Activated CD4-positive, alpha-beta T cell treated with anti-CD3 and anti-CD28 coated beads, Interleukin-2, amount 50 U/mL, for 4 hours (primary cell): Measurements from ENCODE around the gene AK3.
"Not testable (repeated sequence)": the region's sequence is repeated elsewhere in the genome, so short reads cannot be mapped to it uniquely, and the experiment has no call there.

Experiments
- DNase-seq, 2 experiments: peaks; one replicate each; pipeline ENCODE4 v3.0.0-alpha.2; 2020

The AK3 gene

GRCh38 chr9:4740638-4741364, at the start of gene AK3:
TSS of gene AK3 (minus strand) at chr9:4741202. CDS start at chr9:4741087, 115 bp downstream.
- peak; percentile 57 to 67 for DNase-seq

GRCh38 chr9:4788703-4789102, 47.7 kb upstream of the AK3 start:
- no peak for DNase-seq

GRCh38 chr9:4787876-4788275, 46.9 kb upstream of the AK3 start:
- no peak for DNase-seq

GRCh38 chr9:4786599-4786998, 45.6 kb upstream of the AK3 start:
- no peak for DNase-seq

- no peak for DNase-seq
Measured at GRCh38 chr9:4784403-4784802, 43.4 kb upstream of the AK3 start.

- DNase-seq: not testable (repeated sequence)
Measured at GRCh38 chr9:4783191-4783590, 42.2 kb upstream of the AK3 start.

- DNase-seq: no peak
Measured at GRCh38 chr9:4781408-4781807, 40.4 kb upstream of the AK3 start.

- DNase-seq: no peak
Measured at GRCh38 chr9:4780651-4781050, 39.6 kb upstream of the AK3 start.

GRCh38 chr9:4774958-4775357, 34.0 kb upstream of the AK3 start:
- not testable (repeated sequence) for DNase-seq

- DNase-seq: no peak
Measured at GRCh38 chr9:4774209-4774608, 33.2 kb upstream of the AK3 start.

- no peak for DNase-seq
Measured at GRCh38 chr9:4771788-4772187, 30.8 kb upstream of the AK3 start.

- no peak for DNase-seq
Measured at GRCh38 chr9:4769321-4770080, 28.5 kb upstream of the AK3 start.

- no peak for DNase-seq
Measured at GRCh38 chr9:4768681-4769080, 27.7 kb upstream of the AK3 start.

GRCh38 chr9:4764033-4764432, 23.0 kb upstream of the AK3 start:
- no peak for DNase-seq

- DNase-seq: no peak
Measured at GRCh38 chr9:4762886-4763541, 22.0 kb upstream of the AK3 start.

- DNase-seq: peak; percentile 79 to 82
Measured at GRCh38 chr9:4762108-4762885, 21.3 kb upstream of the AK3 start.

- DNase-seq: no peak
Measured at GRCh38 chr9:4760122-4760521, 19.1 kb upstream of the AK3 start.

- no peak for DNase-seq
Measured at GRCh38 chr9:4756420-4756819, 15.4 kb upstream of the AK3 start.

- DNase-seq: no peak
Measured at GRCh38 chr9:4755026-4755609, 14.1 kb upstream of the AK3 start.

GRCh38 chr9:4754530-4754929, 13.5 kb upstream of the AK3 start:
- DNase-seq: not testable (repeated sequence)

GRCh38 chr9:4750023-4750673, 9.1 kb upstream of the AK3 start:
- no peak for DNase-seq

- no peak for DNase-seq
Measured at GRCh38 chr9:4748612-4749011, 7.6 kb upstream of the AK3 start.
